Mucosa of gallbladder (tissue), 1 donor: Measurements from ENCODE around the gene TREML4. TPM values are rescaled to one million over a fixed set of nuclear protein-coding genes. Genes with fewer than 3 reads are reported as not detected.
A peak's percentile ranks its signal among the peaks of the same experiment; 100 is the strongest.

Experiments
- DNase-seq: peaks from one replicate; pipeline ENCODE4 v3.0.0-alpha.2; 2020; ENCODE audit warnings: low spot score
- total RNA-seq: library from RNA; stranded (reverse); gene quantifications from one replicate; pipeline ENCODE4 v1.2.1, GENCODE V29; 2021
- donor health status: DM: no; HTN: no; CAD: no.

TREML4 gene
- total RNA-seq, 1 donor from 2014 or later, result not detected

- DNase-seq, result no peak
Measured at GRCh38 chr6:41284726-41285125, 56.6 kb downstream of the TREML4 start.

GRCh38 chr6:41286544-41287346 is 58.6 kb downstream of the TREML4 start, which contains the start of gene TREM1:
TREM1 (minus strand) TSS chr6:41286682; CDS start chr6:41286655, 27 bp downstream.
- DNase-seq, result peak; percentile 44

- no peak for DNase-seq
Measured at GRCh38 chr6:41288030-41288753, 60.0 kb downstream of the TREML4 start.

Other genes starting within 250 kb of the TREML4 start
- 26.4 TPM for gene UNC5CL, start 189.1 kb upstream of the TREML4 start, total RNA-seq
- 1.0 TPM for gene TSPO2, start 185.9 kb upstream of the TREML4 start, total RNA-seq
- not detected for gene APOBEC2, start 175.1 kb upstream of the TREML4 start, total RNA-seq
- 36.3 TPM for gene OARD1, start 156.0 kb upstream of the TREML4 start, total RNA-seq
- 24.8 TPM for gene NFYA, start 155.4 kb upstream of the TREML4 start, total RNA-seq
- gene TREML1, start 74.0 kb upstream of the TREML4 start, total RNA-seq, result 1.1 TPM
- gene TREM2, start 65.2 kb upstream of the TREML4 start, total RNA-seq, result 26.7 TPM
- not detected for gene TREML2, start 27.2 kb upstream of the TREML4 start, total RNA-seq
- 1.3 TPM for gene TREM1, start 58.3 kb downstream of the TREML4 start, total RNA-seq
- not detected for gene NCR2, start 107.3 kb downstream of the TREML4 start, total RNA-seq